Measurements from ENCODE around the gene ESRRG.
A peak's percentile ranks its signal among the peaks of the same experiment; 100 is the strongest.
"Not testable (repeated sequence)": the region's sequence is repeated elsewhere in the genome, so short reads cannot be mapped to it uniquely, and the experiment has no call there.

The ESRRG gene

DNA sequence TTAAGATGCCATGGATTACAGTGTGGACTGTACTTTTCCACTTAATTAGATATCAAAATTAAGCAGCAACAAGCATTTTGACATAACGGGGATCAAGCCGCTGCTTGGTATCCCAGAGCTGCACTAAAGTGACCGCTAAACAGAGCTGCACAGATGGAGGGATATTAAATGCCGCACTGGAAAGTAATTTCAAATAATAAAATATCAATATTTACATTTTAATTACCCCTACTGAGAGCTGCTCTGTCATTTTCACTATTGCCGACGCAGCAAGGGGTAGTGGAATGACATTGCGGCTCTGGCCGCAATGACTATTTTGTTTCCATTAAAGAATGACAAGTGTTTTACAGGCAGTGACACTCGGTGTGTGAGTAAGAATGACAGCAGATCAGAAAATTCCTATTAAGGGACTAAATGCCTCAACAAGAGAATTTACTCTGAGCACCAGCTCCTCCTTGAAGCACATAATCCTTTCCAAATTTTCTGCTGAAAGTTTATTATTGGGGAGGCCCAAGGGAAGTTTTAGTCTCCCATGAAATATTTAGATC, 190.9 kb downstream of the ESRRG start:
- Histone ChIP-seq H3K9me3 (ENCODE audit: insufficient read depth, low read length) (no peaks in the 10 kb centered on the region), H3K4me3 (ENCODE audit: insufficient read depth, low read length, poor library complexity, severe bottlenecking) (no peak overlapping the region), H3K4me2 (ENCODE audit: low read depth, low read length, poor library complexity, severe bottlenecking) (no peak overlapping the region), H3K36me3 (ENCODE audit: low read length) (no peaks in the 10 kb centered on the region), H4K20me1 (ENCODE audit: low read depth, low read length) (no peaks in the 10 kb centered on the region), H2AFZ (ENCODE audit: low read depth, low read length, severe bottlenecking) (no peak overlapping the region), H3K9ac (ENCODE audit: low read length) (no peak overlapping the region), H3K79me2 (ENCODE audit: insufficient read depth, low read length) (no peaks in the 10 kb centered on the region), H3K27ac (ENCODE audit: low read depth, low read length) (no peak overlapping the region), H3K9me2 (replicated peaks; ENCODE audit: insufficient read depth, low read length) (no peaks in the 10 kb centered on the region), H3F3A (ENCODE audit: insufficient read depth) (no peaks in the 10 kb centered on the region), H3K27me3 (ENCODE audit: low read length) (no peaks in the 10 kb centered on the region)
- no peak for TF ChIP-seq EZH2phosphoT487 (conservative IDR thresholded peaks at IDR 0.05; ENCODE audit: low read length)
- TF ChIP-seq, protein P1, sequence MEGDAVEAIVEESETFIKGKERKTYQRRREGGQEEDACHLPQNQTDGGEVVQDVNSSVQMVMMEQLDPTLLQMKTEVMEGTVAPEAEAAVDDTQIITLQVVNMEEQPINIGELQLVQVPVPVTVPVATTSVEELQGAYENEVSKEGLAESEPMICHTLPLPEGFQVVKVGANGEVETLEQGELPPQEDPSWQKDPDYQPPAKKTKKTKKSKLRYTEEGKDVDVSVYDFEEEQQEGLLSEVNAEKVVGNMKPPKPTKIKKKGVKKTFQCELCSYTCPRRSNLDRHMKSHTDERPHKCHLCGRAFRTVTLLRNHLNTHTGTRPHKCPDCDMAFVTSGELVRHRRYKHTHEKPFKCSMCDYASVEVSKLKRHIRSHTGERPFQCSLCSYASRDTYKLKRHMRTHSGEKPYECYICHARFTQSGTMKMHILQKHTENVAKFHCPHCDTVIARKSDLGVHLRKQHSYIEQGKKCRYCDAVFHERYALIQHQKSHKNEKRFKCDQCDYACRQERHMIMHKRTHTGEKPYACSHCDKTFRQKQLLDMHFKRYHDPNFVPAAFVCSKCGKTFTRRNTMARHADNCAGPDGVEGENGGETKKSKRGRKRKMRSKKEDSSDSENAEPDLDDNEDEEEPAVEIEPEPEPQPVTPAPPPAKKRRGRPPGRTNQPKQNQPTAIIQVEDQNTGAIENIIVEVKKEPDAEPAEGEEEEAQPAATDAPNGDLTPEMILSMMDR (IDR thresholded peaks at IDR 0.05; ENCODE audit: insufficient read depth, low read length, poor library complexity, severe bottlenecking): no peak

DNA sequence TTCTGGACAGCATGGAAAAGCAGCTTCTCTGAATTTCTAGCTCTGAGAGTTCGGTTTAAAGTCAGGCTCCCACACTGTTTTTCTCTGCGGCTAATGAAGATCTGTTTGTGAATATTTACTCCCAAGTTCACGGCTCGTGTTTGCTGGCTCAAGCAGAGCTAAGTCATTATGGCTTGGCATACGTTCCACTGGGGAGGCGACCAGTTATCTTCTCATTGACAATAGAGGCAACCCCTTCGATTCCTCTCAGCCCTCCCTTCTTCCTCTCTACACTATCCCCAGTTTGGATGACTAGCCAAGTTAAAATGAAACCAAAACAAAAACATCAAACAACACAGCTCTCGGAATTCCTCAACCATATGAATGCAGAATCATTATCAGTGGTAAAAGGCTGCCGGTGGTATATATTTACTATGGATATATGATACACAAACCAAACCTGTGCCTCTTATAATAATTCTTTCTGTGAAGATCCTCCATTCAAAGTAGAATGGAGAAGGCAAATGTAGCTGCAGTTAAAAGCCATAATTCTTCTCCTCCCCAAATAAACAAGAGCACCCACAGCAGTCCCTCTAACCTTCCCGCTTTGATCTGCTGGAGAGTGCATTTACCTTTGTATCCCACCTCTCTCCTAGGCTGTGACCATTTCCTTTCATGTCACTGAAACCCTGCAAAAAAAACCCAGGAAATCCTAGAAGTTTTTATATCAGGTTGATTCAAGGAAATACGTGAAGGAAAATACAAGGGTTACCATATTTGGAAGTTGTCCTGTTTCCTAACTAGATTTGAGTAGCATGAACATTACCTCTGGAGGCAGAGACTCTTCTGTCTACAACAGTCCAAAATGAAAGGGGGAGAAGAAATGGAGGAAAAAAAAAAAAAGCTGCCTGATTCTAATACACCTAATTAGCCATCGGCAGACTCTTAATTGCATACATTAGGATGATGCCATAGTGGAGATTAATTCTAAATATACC, 191.7 kb downstream of the ESRRG start:
- Histone ChIP-seq H3K4me3 (ENCODE audit: insufficient read depth, low read length, poor library complexity, severe bottlenecking) (no peak overlapping the region), H3K79me2 (ENCODE audit: insufficient read depth, low read length) (no peaks in the 10 kb centered on the region), H4K20me1 (ENCODE audit: low read depth, low read length) (no peaks in the 10 kb centered on the region), H3K9me3 (ENCODE audit: insufficient read depth, low read length) (no peaks in the 10 kb centered on the region), H3K9ac (ENCODE audit: low read length) (no peak overlapping the region), H3K27ac (ENCODE audit: low read depth, low read length) (no peak overlapping the region), H3K4me2 (ENCODE audit: low read depth, low read length, poor library complexity, severe bottlenecking) (peak overlapping the region; percentile 7), H2AFZ (ENCODE audit: low read depth, low read length, severe bottlenecking) (no peak overlapping the region), H3K9me2 (replicated peaks; ENCODE audit: insufficient read depth, low read length) (no peaks in the 10 kb centered on the region), H3F3A (ENCODE audit: insufficient read depth) (no peaks in the 10 kb centered on the region), H3K27me3 (ENCODE audit: low read length) (no peaks in the 10 kb centered on the region), H3K36me3 (ENCODE audit: low read length) (no peaks in the 10 kb centered on the region)
- TF ChIP-seq, protein P1 (IDR thresholded peaks at IDR 0.05; ENCODE audit: insufficient read depth, low read length, poor library complexity, severe bottlenecking): no peak
- no peak for TF ChIP-seq EZH2phosphoT487 (conservative IDR thresholded peaks at IDR 0.05; ENCODE audit: low read length)

DNA sequence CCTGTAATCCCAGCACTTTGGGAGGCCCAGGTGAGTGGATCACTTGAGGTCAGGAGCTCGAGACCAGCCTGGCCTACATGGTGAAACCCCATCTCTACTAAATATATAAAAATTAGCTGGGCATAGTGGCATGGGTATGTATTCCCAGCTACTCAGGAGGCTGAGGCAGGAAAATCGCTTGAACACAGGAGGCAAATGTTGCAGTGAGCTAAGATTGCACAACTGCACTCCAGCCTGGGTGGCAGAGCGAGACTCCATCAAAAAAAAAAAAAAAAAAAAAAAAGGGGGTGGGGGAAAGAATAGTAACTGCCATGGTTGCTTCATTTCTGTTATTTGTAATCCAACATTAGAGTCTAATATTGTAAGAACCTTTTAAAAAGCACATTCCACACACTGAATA, 193.4 kb downstream of the ESRRG start:
- H3K4me2 ChIP-seq (ENCODE audit: low read depth, low read length, poor library complexity, severe bottlenecking); H3K9me2 ChIP-seq (replicated peaks; ENCODE audit: insufficient read depth, low read length); H3F3A ChIP-seq (ENCODE audit: insufficient read depth); H2AFZ ChIP-seq (ENCODE audit: low read depth, low read length, severe bottlenecking); H4K20me1 ChIP-seq (ENCODE audit: low read depth, low read length); H3K9me3 ChIP-seq (ENCODE audit: insufficient read depth, low read length); H3K27ac ChIP-seq (ENCODE audit: low read depth, low read length); H3K79me2 ChIP-seq (ENCODE audit: insufficient read depth, low read length); H3K9ac ChIP-seq (ENCODE audit: low read length); H3K27me3 ChIP-seq (ENCODE audit: low read length); H3K36me3 ChIP-seq (ENCODE audit: low read length); H3K4me3 ChIP-seq (ENCODE audit: insufficient read depth, low read length, poor library complexity, severe bottlenecking): not testable (repeated sequence)

DNA sequence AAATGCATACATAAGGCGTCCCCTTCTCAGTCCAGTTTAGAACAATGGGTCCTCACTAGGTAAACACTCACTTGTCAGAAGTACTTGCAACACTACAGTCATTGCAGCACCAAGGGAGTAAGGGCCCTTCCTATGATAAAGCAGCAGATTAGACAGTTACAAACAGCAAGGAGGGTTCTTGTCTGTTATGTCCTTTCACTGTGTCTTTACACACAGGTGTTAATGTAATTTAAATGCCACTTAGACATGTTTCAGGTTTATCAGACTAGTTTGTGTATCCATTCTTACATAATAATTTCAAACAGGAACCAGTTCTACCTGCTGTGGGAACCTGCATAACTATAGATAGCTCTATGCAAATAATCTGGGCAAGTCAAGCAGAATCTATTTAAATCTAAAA, 194.4 kb downstream of the ESRRG start:
- H3K27me3 ChIP-seq (ENCODE audit: low read length): no peaks in the 10 kb centered on the region
- no peaks in the 10 kb centered on the region for H3K36me3 ChIP-seq (ENCODE audit: low read length)
- H3K9me3 ChIP-seq (ENCODE audit: insufficient read depth, low read length): no peaks in the 10 kb centered on the region
- no peaks in the 10 kb centered on the region for H4K20me1 ChIP-seq (ENCODE audit: low read depth, low read length)
- H3K79me2 ChIP-seq (ENCODE audit: insufficient read depth, low read length): no peaks in the 10 kb centered on the region
- no peaks in the 10 kb centered on the region for H3F3A ChIP-seq (ENCODE audit: insufficient read depth)
- TF ChIP-seq EZH2phosphoT487 (conservative IDR thresholded peaks at IDR 0.05; ENCODE audit: low read length): no peak
- TF ChIP-seq, protein P1 (IDR thresholded peaks at IDR 0.05; ENCODE audit: insufficient read depth, low read length, poor library complexity, severe bottlenecking): no peak
- no peak overlapping the region for H3K27ac ChIP-seq (ENCODE audit: low read depth, low read length)
- H3K4me2 ChIP-seq (ENCODE audit: low read depth, low read length, poor library complexity, severe bottlenecking): no peak overlapping the region
- H3K4me3 ChIP-seq (ENCODE audit: insufficient read depth, low read length, poor library complexity, severe bottlenecking): no peak overlapping the region
- H2AFZ ChIP-seq (ENCODE audit: low read depth, low read length, severe bottlenecking): no peak overlapping the region
- H3K9ac ChIP-seq (ENCODE audit: low read length): no peak overlapping the region
- H3K9me2 ChIP-seq (replicated peaks; ENCODE audit: insufficient read depth, low read length): no peaks in the 10 kb centered on the region
